ENCODE results near the gene PSMB2. TPM values are rescaled to one million over a fixed set of nuclear protein-coding genes. Genes with fewer than 3 reads are reported as not detected.

The PSMB2 gene
- total and polyA plus RNA-seq, 2 of the 8 experiments (the other 6 are each of a cell fraction or from before 2014, with no cell fraction given), result 91.4 to 101 TPM

DNA sequence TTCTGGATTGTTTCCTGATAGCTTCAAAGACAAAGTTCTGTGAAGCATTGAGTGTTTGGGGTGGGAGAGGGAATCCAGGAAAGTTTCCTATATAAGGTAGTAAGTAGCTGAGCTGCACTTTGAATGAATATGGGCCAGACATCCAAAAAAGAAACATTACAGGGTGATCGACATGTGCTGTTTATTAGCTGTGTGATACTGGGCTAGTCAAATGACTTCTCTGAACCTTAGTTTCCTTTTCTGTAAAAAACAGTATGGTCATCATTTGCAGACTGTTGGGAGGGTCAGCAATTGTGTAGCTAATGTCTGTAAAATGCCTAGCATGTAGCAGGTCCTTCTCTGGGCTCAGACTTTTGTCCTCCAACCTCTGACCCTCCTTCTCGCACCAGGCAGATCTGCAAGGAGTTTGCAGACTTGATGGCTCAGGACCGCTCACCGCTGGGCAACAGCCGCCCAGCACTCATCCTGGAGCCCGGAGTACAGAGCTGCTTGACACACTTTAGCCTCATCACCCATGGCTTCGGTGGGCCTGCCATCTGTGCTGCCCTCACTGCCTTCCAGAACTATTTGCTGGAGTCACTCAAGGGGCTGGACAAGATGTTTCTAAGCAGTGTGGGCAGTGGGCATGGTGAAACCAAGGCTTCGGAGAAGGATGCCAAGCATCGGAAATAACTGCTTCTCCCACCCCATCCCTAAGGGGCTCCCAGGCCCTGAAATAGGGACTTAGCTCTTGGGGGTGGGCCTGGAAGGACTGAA, 47.1 kb downstream of the PSMB2 start:
- Histone ChIP-seq H3K27ac (ENCODE audit: low read depth, low read length) (no peak overlapping the region), H2BK15ac (ENCODE audit: low read length) (no peak overlapping the region), H3K18ac (ENCODE audit: extremely low read depth, low read length) (no peak overlapping the region), H2BK20ac (ENCODE audit: low read length) (no peak overlapping the region), H3K56ac (replicated peaks; ENCODE audit: insufficient read length, low read depth, low read length) (no peak overlapping the region), H3K23ac (ENCODE audit: insufficient read length) (no peak overlapping the region), H3K79me2 (ENCODE audit: control insufficient read depth in 1 of 2, insufficient read depth in 2 of 2, low read length in 2 of 2) (no peaks in the 10 kb centered on the region), H2BK120ac (replicated peaks; ENCODE audit: low read depth, low read length) (no peak overlapping the region), H3K9me3 (ENCODE audit: insufficient read depth in 2 of 2, low read depth in 1 of 2, low read length in 1 of 2) (no peaks in the 10 kb centered on the region), H2AFZ (ENCODE audit: low read length) (no peak overlapping the region), H3K36me3 (ENCODE audit: control insufficient read depth in 2 of 4, insufficient read depth in 4 of 4, low read length in 3 of 4) (peaks cover 0 to 3% (median 0%) of the 10 kb centered on the region in 4 experiments; a peak in 2 of 8 replicates), H3K79me1 (ENCODE audit: low read depth, low read length) (0 out of 2 replicates have a peak, but pooled peaks cover 2% of the 10 kb centered on the region), H4K5ac (ENCODE audit: insufficient read length, low read depth, low read length) (no peak overlapping the region), H3K4ac (replicated peaks; ENCODE audit: insufficient read length, low read depth, low read length) (no peak overlapping the region), H2BK5ac (ENCODE audit: low read depth, low read length) (no peak overlapping the region), H4K8ac (ENCODE audit: extremely low read depth, insufficient read depth, low read length) (no peak overlapping the region), H3K9ac (replicated peaks in 1 of 4; ENCODE audit: extremely low read depth in 1 of 4, low read depth in 3 of 4, low read length in 3 of 4) (no peak overlapping the region), H2BK12ac (ENCODE audit: low read depth, low read length) (no peak overlapping the region), H4K91ac (replicated peaks; ENCODE audit: insufficient read length, low read length) (no peak overlapping the region), H3K14ac (ENCODE audit: insufficient read length) (no peak overlapping the region), H3K27me3 (replicated peaks in 1 of 4; ENCODE audit: control insufficient read depth in 3 of 4, extremely low read depth in 1 of 4, insufficient read depth in 3 of 4, low read length in 3 of 4) (no peaks in the 10 kb centered on the region), H3K4me2 (ENCODE audit: insufficient read depth in 1 of 2, low read depth in 2 of 2, low read length in 2 of 2) (no peak overlapping the region), H4K20me1 (replicated peaks in 1 of 2; ENCODE audit: control insufficient read depth in 1 of 2, insufficient read depth in 2 of 2, low read length in 2 of 2) (peaks cover 0 to 12% of the 10 kb centered on the region in 2 experiments), H2AK5ac (ENCODE audit: low read depth, low read length) (no peak overlapping the region), H3K4me1 (replicated peaks in 1 of 4; ENCODE audit: control insufficient read depth in 3 of 4, insufficient read depth in 4 of 4, low read length in 3 of 4) (no peaks in the 10 kb centered on the region), H3K23me2 (ENCODE audit: low read depth, low read length) (no peaks in the 10 kb centered on the region), H3K4me3 (ENCODE audit: extremely low read depth in 1 of 4, insufficient read depth in 2 of 4, low read depth in 3 of 4, low read length in 4 of 4) (no peak overlapping the region)
- no peak for TF ChIP-seq MAFK (IDR thresholded peaks at IDR 0.05; ENCODE audit: low read depth, low read length)
- TF ChIP-seq CTBP2 (IDR thresholded peaks at IDR 0.05; ENCODE audit: borderline replicate concordance, insufficient read depth, insufficient read length, low read length), result no peak
- no peak for TF ChIP-seq EZH2 (IDR thresholded peaks at IDR 0.05; ENCODE audit: low read depth, low read length, severe bottlenecking)
- TF ChIP-seq CBX8 (IDR thresholded peaks at IDR 0.05; ENCODE audit: borderline replicate concordance, low read depth, low read length), result no peak
- TF ChIP-seq RFX5 (IDR thresholded peaks at IDR 0.05; ENCODE audit: borderline replicate concordance, low read depth, low read length), result no peak
- TF ChIP-seq HDAC6 (IDR thresholded peaks at IDR 0.05; ENCODE audit: low read depth, low read length), result no peak
- TF ChIP-seq POLR2A (IDR thresholded peaks at IDR 0.05; ENCODE audit: control extremely low read depth in 1 of 2, low read depth in 2 of 2, low read length in 2 of 2), result no peak
- DNase-seq (ENCODE audit: low read depth in 1 of 2, low spot score in 2 of 2) (no peak), FAIRE-seq (no peak)
- ChIA-PET CTCF (ENCODE audit: partially characterized antibody) (interaction anchor here (1.1 to 1.8 kb wide), 4 partner anchors 12 to 133 kb away, joined by 4 to 8 read pairs (median 6); no protein-coding TSS in a partner anchor), POLR2A (ENCODE audit: partially characterized antibody) (interaction anchor here (0.7 to 1.8 kb wide), 8 partner anchors 10 to 411 kb away, joined by 3 to 11 read pairs (median 4); no protein-coding TSS in a partner anchor)
- WGBS, 2 experiments (ENCODE audit: extremely low coverage in 1 of 2, insufficient coverage in 1 of 2, insufficient read length in 1 of 2, insufficient replicate concordance in 2 of 2, low coverage in 1 of 2, low lambda C conversion rate in 2 of 2, missing lambda C conversion rate in 1 of 2), result 91% methylated on average over 9 of the region's 9 CpGs; no CpG with 5 or more reads in 1 of the 2 experiments

Data from H1 (cell line).